ENCODE measurements around the gene ADRB2.
"Not testable (repeated sequence)": the region's sequence is repeated elsewhere in the genome, so short reads cannot be mapped to it uniquely, and the experiment has no call there.

ADRB2 gene

DNA sequence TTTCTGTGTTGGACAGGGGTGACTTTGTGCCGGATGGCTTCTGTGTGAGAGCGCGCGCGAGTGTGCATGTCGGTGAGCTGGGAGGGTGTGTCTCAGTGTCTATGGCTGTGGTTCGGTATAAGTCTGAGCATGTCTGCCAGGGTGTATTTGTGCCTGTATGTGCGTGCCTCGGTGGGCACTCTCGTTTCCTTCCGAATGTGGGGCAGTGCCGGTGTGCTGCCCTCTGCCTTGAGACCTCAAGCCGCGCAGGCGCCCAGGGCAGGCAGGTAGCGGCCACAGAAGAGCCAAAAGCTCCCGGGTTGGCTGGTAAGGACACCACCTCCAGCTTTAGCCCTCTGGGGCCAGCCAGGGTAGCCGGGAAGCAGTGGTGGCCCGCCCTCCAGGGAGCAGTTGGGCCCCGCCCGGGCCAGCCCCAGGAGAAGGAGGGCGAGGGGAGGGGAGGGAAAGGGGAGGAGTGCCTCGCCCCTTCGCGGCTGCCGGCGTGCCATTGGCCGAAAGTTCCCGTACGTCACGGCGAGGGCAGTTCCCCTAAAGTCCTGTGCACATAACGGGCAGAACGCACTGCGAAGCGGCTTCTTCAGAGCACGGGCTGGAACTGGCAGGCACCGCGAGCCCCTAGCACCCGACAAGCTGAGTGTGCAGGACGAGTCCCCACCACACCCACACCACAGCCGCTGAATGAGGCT is at the start of gene ADRB2:
Gene ADRB2, plus strand, starts transcription at position 559 of the 686 bp plus-strand sequence. CDS start 221 bp downstream, outside the sequence.
- peak; percentile 80 for DNase-seq (ENCODE audit: low read depth)

DNA sequence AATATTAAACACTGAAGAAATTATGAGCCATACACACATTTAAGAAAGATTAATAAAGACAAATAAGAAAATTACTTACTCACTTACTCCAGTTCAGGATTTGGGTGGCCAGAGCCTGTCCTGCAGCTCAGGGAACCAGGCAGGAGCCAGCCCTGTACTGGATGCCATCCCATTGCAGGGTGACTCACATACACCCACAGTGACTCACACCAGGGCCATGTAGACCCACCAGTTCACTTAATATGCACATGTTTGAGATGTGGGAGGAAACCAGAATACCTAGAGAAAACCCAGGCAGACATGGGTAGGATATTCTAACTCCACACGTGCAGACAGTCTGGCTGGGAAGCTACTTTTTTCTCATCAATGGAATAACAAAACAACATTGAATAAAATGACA is 49.6 kb upstream of the ADRB2 start:
- DNase-seq (ENCODE audit: low read depth), result no peak

DNA sequence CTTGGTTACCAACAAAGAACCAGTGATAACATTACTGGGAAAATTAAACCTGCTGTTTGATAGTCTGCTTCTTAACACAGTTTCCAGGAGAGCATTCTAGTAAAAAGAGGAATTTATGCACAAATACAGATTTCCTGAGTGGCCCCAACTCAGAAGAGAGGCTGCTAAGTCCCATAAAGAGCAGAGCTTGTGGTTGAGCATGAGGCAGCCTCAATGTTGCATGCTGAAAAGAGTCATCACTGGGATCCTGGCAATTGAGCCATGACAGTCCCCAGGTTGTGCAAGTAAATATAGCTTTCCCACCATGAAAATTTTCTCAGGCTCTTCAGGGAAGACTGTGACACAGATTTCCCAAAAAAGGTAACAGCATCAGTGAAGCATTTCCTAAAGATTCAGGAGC is 47.5 kb upstream of the ADRB2 start:
- DNase-seq (ENCODE audit: low read depth), result no peak

DNA sequence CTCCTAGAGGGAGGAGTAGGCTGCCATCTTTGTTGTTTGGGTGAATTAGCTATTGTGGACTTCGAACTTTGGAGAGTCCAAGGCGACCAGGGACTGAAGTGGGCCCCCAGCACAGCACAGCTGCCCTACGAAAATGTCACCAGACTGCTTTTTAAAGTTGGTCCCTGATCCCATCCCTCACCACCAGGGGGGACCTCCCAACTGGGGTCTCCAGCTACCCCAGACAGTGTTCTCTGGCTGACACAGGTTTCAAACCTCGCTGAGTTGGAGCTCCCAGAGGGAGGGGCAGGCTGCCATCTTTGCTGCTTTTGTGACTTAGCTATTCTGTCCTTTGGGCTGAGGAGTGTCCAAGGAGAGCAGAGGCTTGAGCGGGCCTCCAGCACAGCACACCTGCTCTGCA is 45.7 kb upstream of the ADRB2 start:
- DNase-seq (ENCODE audit: low read depth), result no peak

DNA sequence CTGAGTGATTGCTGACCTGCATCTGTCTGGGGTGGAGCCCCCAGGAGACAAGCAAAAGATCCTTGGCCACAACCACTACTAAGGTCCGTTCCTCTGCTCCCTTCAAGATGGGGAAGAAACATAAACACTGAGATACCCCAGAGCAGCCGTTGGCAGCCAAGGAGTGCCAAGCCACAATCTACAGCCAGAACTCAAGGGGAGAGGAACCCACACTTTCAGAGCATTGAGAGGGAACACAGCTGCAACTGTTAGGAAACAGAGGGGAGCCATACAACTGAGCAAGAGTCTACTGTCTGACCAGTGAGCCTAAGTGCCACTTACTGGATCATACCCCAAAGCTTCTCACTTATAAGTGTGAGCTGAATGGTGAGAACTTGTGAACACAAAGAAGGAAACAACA is 44.6 kb upstream of the ADRB2 start:
- no peak for DNase-seq (ENCODE audit: low read depth)

DNA sequence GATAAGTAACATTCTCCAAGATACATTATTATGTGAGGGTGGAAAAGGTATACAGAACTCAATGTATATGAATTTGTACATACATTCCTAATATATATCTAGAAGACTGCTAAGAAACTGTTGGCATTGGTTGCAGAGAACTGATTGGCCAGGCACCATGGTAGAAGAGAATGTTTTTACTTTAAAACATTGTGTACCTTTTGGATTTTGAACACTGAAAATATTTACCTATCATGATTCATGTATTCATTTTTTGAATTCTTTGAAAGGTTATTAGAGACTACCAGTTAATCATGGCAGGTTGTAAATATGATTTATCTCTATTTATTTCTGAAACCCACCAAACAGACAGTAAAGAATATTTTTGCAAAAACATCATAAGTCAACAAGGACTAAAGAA is 41.2 kb upstream of the ADRB2 start:
- no peak for DNase-seq (ENCODE audit: low read depth)

DNA sequence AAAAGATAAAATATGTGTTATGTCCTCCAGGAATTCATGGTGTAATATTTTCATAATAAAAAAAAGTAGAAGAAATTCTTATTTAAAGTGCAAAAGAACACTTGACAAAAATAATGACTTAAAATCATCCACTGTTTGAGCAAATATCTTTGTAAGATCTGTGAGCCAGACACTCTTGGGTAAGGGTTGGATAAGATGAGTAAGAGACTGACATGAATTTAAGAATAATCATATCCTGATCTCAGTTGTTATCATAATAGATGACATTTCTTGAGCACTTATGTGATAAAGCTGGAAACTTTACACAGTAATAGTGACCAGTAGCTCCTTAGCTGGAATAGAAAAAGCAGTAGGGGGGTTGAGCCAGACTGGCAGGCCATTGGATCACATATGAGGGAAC is 40.0 kb upstream of the ADRB2 start:
- DNase-seq (ENCODE audit: low read depth), result no peak

DNA sequence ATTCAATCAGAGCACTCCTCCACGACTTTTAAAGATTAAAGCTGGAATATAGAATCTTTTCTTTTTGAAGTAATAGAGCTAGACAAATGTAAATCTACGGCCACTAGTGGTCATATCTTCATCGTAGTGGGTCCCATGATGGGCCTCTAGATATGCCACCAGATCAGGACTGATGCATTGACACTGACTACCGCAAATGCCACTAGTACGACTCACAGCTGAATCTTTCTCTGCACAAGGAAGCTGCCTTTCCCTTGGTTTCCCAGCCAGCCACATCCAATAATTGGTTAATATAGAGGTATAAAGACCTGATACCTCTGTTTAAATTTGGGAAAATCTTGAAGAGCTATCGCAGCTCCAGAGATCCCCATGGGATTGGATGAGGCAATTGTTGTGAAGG is 37.8 kb upstream of the ADRB2 start:
- DNase-seq (ENCODE audit: low read depth), result no peak

DNA sequence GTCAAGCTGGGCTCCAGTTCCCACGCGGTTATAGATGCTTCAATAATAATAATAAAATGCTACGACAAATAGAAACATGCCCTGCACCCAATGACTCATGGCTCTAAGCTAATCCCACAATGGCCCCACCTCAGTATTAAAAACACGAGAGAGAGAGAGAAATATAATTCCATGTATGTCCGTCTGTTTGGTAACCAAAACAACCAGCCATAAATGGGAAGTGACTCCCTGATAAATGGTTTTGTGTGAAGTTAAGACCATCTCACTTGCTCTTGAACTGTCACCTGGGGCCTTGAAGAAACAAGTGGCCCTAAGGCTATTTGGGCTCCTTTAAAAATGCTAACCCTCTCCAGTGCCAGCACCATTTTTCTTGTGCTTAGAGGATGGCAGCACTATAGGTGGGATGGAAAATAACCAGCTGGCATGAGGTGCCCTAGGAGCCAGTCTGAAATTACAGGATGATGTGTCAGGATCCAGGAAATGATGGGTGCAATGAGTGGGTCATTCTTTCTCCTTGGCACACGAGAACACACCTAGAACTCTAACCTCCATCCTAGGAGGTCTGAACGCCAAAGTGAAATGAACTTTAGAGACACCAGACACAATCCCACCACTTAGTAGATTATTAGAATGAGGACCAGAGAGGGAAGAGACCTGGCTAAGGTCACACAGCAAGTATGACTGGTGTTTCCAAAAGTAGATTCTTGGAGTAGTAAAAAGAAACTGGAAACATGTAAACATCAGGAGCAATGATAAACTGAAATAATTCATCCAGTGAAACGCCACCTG is 35.7 kb upstream of the ADRB2 start:
- DNase-seq (ENCODE audit: low read depth), result no peak

DNA sequence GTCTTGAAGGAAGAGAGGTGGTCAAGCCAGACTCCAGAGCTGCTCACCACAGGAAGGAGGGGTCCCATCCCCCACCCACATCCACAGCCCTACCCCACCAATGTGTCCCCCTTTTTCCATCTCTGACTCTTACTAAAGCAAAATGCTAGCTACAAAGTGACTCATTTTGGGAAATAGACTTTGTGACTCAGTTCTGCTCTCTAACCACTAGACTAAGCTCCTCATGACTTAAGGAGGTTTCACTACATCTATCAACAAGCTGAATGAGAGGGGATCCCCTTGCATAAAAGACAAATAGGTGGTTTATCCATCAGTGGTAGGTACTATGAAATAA is 35.1 kb upstream of the ADRB2 start:
- DNase-seq (ENCODE audit: low read depth), result no peak

DNA sequence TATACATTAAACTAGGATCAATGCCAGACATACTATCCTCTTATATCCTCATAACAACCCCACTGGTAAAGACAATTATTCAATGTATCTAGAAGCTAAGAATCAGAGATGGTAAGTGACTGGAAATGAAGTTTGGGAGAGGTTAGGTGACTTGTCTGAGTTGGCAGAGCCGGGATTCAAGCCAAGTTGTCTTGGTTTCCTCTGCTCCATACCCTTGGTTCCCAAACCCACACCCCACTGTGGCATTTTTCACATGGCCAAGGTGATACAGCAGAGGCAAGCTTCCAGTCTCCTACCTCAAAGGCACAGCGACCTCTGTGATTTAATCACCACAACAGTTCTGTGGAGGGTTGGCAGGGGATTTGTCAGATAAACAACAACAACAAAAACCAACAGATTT is 34.7 kb upstream of the ADRB2 start:
- no peak for DNase-seq (ENCODE audit: low read depth)

DNA sequence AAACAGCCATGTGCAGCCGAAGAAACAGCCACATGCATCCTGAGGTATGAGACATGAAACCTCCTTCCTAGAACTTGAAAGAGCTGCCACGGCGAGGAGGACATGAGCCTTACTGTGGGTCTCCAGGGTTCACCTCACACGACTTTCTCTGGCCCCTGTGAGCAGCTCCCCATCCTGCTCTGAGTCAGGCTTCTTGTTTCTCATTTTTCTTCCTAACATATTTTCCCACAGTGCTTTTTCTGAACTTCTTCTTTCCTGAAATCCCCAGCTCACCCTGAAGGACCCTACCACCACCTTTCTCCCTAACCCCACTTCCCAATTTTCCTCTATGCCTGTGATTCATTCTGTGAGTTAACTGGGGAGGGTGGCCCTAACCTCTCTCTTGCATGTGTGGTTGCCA is 33.7 kb upstream of the ADRB2 start:
- DNase-seq (ENCODE audit: low read depth), result no peak

DNA sequence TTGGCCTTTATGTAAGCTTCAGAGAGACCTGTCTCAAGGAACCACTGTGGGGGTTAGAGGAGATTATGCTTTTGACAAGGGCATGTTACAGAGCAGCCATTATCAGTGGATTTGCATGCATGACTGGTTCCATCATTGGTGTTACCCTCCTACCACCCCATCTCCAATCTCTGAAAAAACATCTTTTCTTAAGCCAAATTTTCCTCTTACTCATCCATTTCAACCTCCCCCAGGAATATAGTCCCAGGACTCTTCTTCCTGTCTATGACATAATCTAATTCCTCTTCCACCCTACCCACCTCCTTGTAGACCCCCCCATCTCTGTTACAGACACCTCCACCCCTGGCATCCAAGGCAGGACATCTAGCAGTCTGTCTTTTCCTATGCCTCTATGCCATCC is 33.1 kb upstream of the ADRB2 start:
- DNase-seq (ENCODE audit: low read depth), result no peak

DNA sequence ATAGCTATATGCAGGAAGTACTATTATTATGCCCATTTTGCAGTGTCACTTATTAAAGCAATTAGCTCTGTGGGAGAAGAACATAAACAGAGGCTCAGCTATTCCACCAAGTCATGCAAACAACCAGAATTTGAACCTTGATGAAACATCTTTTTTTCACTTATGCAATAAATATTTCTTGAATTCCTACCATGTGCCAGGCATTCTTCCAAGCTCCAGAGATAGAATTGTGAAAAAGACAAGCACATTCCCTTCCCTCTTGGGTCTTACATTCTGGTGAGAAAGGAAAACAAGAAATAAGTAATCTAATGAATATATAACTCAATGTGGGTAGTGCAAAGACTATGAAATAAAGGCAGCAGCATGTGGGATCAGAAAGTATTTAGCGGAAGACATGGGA is 32.1 kb upstream of the ADRB2 start:
- DNase-seq (ENCODE audit: low read depth), result no peak

DNA sequence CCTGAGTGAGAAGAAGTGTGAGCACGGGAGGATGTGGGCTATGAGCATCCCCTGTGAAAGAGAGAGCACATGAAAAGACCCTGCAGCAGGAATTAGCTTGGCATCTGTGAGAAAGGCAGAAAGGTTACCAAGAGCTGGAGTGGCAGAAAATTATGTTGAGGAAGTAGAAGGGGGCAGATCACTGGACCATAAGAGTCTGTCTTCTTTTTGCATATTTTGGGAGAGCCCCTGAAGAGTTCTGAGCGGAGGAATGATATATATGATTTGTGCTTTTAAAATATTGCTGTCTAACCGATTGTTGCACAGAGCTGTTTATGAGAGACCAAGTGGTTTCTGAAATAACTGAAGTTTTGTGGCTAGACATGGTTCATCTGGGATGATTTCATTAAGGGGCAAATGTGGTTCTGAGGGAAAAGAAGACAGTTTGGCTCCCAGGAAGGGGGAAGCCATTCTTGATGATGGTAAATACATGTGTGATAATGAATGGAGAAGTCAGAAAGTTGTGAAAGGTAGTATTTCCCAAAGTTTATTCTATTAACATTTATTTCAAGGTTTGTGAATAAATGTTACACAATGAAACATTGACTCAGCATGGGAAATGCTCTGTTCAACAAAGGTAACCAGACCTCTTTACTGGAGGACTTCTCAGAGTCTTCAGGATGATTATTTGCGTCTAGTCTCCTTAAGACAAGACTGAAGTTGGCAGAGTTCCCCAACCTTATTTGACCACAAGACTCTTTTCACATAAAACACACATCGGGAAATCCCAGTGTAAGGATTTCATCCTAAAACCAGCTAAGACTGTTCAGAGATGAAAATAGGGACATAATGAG is 31.5 kb upstream of the ADRB2 start:
- no peak for DNase-seq (ENCODE audit: low read depth)

DNA sequence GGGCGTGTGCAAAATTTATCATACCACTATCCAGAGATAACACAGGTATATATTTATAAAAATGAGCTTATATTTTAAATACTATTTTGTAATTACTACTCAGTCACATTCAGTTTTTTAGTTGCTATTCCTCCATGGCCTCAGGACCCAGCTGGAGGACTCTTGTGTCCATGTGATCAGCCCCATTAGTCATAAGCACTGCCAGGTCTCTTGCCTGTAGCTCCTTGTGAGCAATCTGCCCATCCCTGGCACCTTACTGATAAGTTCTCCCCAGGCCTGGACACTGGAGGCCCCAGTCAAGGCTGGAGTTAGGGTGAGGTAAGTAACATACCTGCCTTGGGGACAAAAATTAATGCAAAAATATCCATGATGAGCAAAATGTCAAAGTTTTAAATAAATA is 29.5 kb upstream of the ADRB2 start:
- no peak for DNase-seq (ENCODE audit: low read depth)

DNA sequence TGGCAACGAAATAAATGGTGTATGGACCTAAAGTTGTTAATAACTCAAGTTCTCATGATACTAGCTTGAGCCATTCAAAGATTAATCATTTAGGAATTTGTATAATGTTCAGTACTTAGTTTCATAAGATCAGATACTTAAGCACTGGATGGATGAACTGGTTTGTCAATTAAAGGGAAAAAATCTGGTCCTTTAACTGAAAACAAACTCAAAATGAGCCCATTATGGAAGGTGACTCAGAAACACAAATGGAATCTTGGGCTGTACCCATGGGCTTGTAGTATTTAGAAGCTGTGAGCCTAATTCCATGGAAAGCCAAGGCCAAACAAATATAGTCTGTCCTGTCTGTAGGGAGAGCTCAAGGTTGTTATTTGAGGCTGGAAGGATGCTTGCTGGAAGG is 27.6 kb upstream of the ADRB2 start:
- no peak for DNase-seq (ENCODE audit: low read depth)

DNA sequence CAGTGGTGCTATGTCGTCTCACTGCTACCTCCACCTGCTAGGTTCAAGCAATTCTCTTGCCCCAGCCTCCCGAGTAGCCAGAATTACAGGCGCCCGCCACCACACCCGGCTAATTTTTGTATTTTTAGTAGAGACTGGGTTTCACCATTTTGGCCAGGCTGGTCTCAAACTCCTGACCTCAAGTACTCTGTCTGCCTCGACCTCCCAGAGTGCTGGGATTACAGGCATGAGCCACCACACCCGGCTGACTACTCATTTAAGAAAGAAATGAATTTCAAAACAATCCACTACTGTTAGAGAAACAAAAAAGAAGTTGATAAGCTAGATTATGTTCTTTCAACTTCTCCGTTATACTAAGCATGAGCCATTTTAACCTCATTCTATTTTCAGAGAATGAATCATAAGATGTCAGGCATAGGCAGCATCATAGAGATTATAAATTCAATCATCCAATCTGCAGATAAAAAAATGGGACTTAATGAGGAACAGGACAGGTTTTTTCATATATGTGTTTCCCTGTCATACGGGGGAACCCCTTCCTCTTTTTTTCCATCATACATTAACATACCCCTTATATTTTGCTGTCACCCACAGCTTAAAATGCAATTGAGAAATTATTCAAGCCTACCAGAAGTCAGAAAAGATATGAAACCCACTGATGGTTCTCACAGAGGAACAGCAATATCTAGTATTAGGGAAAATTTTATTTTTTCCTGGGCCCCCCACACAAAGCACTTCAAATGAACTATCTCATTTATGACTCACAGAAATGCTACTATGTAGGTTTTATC is 26.5 kb upstream of the ADRB2 start:
- no peak for DNase-seq (ENCODE audit: low read depth)

DNA sequence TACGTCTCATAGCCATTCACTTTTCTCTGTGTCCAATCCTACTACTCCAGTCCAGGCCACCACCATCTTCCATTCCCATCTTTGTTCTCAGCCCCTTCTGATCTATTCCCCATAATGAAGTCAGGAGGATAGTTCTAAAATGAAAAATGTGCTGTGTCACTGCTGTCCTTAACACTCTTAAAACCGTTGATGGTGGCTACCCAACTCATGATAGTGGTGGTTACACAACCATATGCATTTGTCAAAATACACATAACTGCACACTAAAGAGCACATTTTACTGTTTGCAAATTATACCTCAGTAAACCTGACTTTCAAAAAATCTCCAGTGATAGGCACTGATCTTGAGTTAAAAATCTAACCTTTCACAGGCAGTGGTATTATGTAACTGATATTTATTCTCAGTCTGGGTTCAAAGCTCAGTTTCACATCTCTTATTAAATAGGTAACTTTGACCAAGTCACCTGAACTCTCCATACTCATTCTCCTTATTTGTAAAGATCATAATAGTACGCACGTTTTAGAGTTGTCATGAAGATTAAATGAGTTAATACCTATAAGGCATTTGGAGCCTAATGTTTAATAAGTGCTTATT is 24.6 kb upstream of the ADRB2 start:
- DNase-seq (ENCODE audit: low read depth), result no peak

DNA sequence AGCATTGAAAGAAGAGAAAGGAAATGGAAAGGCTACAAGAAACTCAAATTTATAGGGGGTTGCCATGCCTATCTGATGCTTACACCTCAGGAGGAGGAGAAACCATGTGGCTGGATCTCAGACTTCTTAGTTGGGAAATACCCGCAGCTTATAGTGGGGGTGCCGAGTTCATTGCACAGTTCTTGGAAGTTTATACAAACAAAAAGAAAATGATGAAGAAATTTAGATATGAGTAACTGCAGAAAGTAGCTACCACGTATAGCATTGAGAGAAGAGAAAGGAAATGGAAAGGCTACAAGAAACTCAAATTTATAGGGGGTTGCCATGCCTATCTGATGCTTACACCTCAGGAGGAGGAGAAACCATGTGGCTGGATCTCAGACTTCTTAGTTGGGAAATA is 23.0 kb upstream of the ADRB2 start:
- DNase-seq (ENCODE audit: low read depth), result not testable (repeated sequence)

DNA sequence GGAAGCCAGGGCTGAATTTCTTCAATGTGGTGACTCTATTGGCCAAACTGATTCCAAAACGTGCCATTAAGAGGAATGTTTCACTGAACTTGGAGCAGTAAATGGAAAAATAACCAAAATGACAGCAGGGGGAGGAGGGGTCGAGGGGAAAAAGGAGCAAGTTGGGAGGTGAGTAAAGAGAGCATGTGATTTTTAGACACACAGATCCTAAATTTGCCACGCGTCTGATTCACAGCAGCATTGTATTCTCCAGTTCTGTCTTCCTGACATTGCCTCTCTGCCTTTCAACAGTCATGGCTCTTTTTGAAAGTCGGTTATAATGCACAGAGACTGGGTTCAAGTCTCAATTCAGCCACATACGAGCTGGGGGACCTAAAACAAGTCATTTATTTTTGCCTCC is 22.0 kb upstream of the ADRB2 start:
- DNase-seq (ENCODE audit: low read depth), result no peak
